ENCODE results near the gene SPZ1. TPM values are rescaled to one million over a fixed set of nuclear protein-coding genes. Genes with fewer than 3 reads are reported as not detected.
"Not testable (repeated sequence)": the region's sequence is repeated elsewhere in the genome, so short reads cannot be mapped to it uniquely, and the experiment has no call there.

The SPZ1 gene
- not detected in 2 replicates for total RNA-seq (2021)
- not detected for Bru-seq, nascent RNA
- BruChase-seq, experiment 1, labeled RNA remaining after a 2-hour chase: not detected
- not detected for BruChase-seq, experiment 2, labeled RNA remaining after a 6-hour chase
- long read RNA-seq: 0 reads

- ChIA-PET CTCF (no interaction called here), POLR2A (ENCODE audit: low non-redundant PET) (no interaction called here)
- intact Hi-C loops (cut with micrococcal nuclease; ENCODE audit: unreplicated experiment): no loop called here
- Histone ChIP-seq H3K4me1 (ENCODE audit: insufficient read depth, low read length, poor library complexity, severe bottlenecking) (peaks cover 6% of the 10 kb centered on the region), H3K27me3 (replicated peaks; ENCODE audit: insufficient read depth, low read depth, low read length, poor library complexity) (peaks cover 4% of the 10 kb centered on the region), H3K36me3 (ENCODE audit: insufficient read depth, low read length, poor library complexity, severe bottlenecking) (no peaks in the 10 kb centered on the region), H3K27ac (ENCODE audit: low read depth, low read length, poor library complexity, severe bottlenecking) (no peak within 1 kb of the TSS), H3K4me3 (ENCODE audit: low read depth, low read length, poor library complexity, severe bottlenecking) (no peak within 1 kb of the TSS), H3K9me3 (ENCODE audit: low read depth, low read length, poor library complexity, severe bottlenecking) (no peaks in the 10 kb centered on the region)
- no peak for TF ChIP-seq EZH2 (IDR thresholded peaks at IDR 0.05; ENCODE audit: borderline replicate concordance, low read depth, low read length, poor library complexity, severe bottlenecking)
- TF ChIP-seq CTCF (conservative IDR thresholded peaks at IDR 0.05; ENCODE audit: low read depth, low read length): no peak
- BruUV-seq (replicated peaks): no TSS peak
- no peak for DNase-seq (ENCODE audit: low spot score)
These were observed at the start of gene SPZ1 for GRCh38 chr5:80319702-80320101. Gene SPZ1, plus strand, starts transcription at chr5:80320002. Its CDS starts 214 bp downstream, at chr5:80320216.

- DNase-seq (ENCODE audit: low spot score); H3K27me3 ChIP-seq (replicated peaks; ENCODE audit: insufficient read depth, low read depth, low read length, poor library complexity); H3K36me3 ChIP-seq (ENCODE audit: insufficient read depth, low read length, poor library complexity, severe bottlenecking); CTCF ChIA-PET; H3K4me3 ChIP-seq (ENCODE audit: low read depth, low read length, poor library complexity, severe bottlenecking); intact Hi-C loops (cut with micrococcal nuclease; ENCODE audit: unreplicated experiment); H3K9me3 ChIP-seq (ENCODE audit: low read depth, low read length, poor library complexity, severe bottlenecking); BruUV-seq (replicated peaks): not testable (repeated sequence)
- POLR2A ChIA-PET (ENCODE audit: low non-redundant PET): interaction anchor here (0.7 kb wide), 1 partner anchor 20 kb away, joined by 3 read pairs; no protein-coding TSS in a partner anchor
- Histone ChIP-seq H3K4me1 (ENCODE audit: insufficient read depth, low read length, poor library complexity, severe bottlenecking) (peaks cover 17% of the 10 kb centered on the region), H3K27ac (ENCODE audit: low read depth, low read length, poor library complexity, severe bottlenecking) (peak overlapping the region; percentile 57)
These were observed 49.3 kb upstream of the SPZ1 start for GRCh38 chr5:80270543-80270942.

GRCh38 chr5:80275347-80275746, 44.5 kb upstream of the SPZ1 start:
- no TSS peak for BruUV-seq (replicated peaks)
- H3K4me1 ChIP-seq (ENCODE audit: insufficient read depth, low read length, poor library complexity, severe bottlenecking): no peaks in the 10 kb centered on the region
- no peaks in the 10 kb centered on the region for H3K27me3 ChIP-seq (replicated peaks; ENCODE audit: insufficient read depth, low read depth, low read length, poor library complexity)
- CTCF ChIA-PET: interaction anchor here (0.6 to 1.0 kb wide), 2 partner anchors 183 to 184 kb away, joined by 3 to 9 read pairs; no protein-coding TSS in a partner anchor
- TF ChIP-seq CTCF (conservative IDR thresholded peaks at IDR 0.05; ENCODE audit: low read depth, low read length) (peak; percentile 75), EZH2 (IDR thresholded peaks at IDR 0.05; ENCODE audit: borderline replicate concordance, low read depth, low read length, poor library complexity, severe bottlenecking) (no peak)
- POLR2A ChIA-PET (ENCODE audit: low non-redundant PET): no interaction called here
- H3K9me3 ChIP-seq (ENCODE audit: low read depth, low read length, poor library complexity, severe bottlenecking): no peaks in the 10 kb centered on the region
- no peak overlapping the region for H3K27ac ChIP-seq (ENCODE audit: low read depth, low read length, poor library complexity, severe bottlenecking)
- peak; percentile 69 for DNase-seq (ENCODE audit: low spot score)
- no peak overlapping the region for H3K4me3 ChIP-seq (ENCODE audit: low read depth, low read length, poor library complexity, severe bottlenecking)
- no peaks in the 10 kb centered on the region for H3K36me3 ChIP-seq (ENCODE audit: insufficient read depth, low read length, poor library complexity, severe bottlenecking)
- intact Hi-C loops (cut with micrococcal nuclease; ENCODE audit: unreplicated experiment): loop anchor here (1.0 kb wide), 1 partner anchor 184 kb away; no protein-coding TSS in a partner anchor

GRCh38 chr5:80276186-80276585, 43.6 kb upstream of the SPZ1 start:
- Histone ChIP-seq H3K4me3 (ENCODE audit: low read depth, low read length, poor library complexity, severe bottlenecking) (no peak overlapping the region), H3K36me3 (ENCODE audit: insufficient read depth, low read length, poor library complexity, severe bottlenecking) (no peaks in the 10 kb centered on the region), H3K27me3 (replicated peaks; ENCODE audit: insufficient read depth, low read depth, low read length, poor library complexity) (no peaks in the 10 kb centered on the region), H3K27ac (ENCODE audit: low read depth, low read length, poor library complexity, severe bottlenecking) (no peak overlapping the region), H3K4me1 (ENCODE audit: insufficient read depth, low read length, poor library complexity, severe bottlenecking) (no peaks in the 10 kb centered on the region), H3K9me3 (ENCODE audit: low read depth, low read length, poor library complexity, severe bottlenecking) (no peaks in the 10 kb centered on the region)
- no peak for DNase-seq (ENCODE audit: low spot score)
- no TSS peak for BruUV-seq (replicated peaks)
- intact Hi-C loops (cut with micrococcal nuclease; ENCODE audit: unreplicated experiment): no loop called here
- ChIA-PET CTCF (interaction anchor here (1.0 kb wide), 1 partner anchor 185 kb away, joined by 9 read pairs; no protein-coding TSS in a partner anchor), POLR2A (ENCODE audit: low non-redundant PET) (no interaction called here)
- TF ChIP-seq EZH2 (IDR thresholded peaks at IDR 0.05; ENCODE audit: borderline replicate concordance, low read depth, low read length, poor library complexity, severe bottlenecking): no peak
- TF ChIP-seq CTCF (conservative IDR thresholded peaks at IDR 0.05; ENCODE audit: low read depth, low read length): no peak

Data from A673 (cell line).